GM18502 (cell line): ENCODE measurements around the gene LNX1.
A peak's percentile ranks its signal among the peaks of the same experiment; 100 is the strongest.

ENCODE experiments used
- ATAC-seq: cut with Tn5 transposase; IDR thresholded peaks from one replicate; pipeline ENCODE4 v1.9.1; 2021; ENCODE audit warnings: mild to moderate bottlenecking; ENCODE audit not compliant: unreplicated experiment, poor library complexity

LNX1 gene

DNA sequence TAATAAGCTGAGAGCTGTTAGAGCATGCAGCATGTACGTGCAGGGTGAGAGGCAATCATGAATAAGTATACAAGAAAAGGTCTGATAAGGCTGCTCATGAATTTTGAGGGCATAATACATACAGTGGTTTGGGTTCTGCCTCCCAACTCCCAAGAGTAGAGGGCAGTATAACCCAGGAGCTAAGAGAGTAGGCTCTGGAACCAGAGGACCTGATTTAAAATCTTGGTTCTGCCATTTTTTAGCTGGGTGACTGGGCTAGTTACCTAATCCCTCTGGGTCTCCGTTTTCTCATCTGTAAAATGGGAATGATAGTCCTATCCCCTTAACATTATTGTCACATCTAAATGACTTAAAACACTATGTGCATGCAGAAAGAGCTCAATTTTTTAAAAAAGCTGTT lies 85.3 kb downstream of the LNX1 start:
- no peak for ATAC-seq

DNA sequence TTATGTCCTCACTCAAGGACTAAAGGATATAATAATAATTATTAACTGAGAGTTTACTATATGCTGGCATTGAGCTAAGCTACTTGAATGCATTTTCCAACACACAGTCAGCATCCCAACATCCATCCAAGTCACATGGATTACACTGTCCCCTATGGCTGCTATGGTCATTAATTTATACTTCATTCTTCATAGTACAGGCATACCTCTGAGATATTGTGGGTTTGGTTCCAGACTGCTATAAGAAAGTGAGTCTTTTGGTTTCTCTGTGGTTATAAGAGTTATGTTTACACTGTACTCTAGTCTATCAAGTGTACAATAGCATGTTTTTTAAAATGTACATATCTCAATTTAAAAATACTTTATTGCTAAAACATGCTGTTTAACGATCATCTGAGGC lies 89.2 kb downstream of the LNX1 start:
- ATAC-seq: no peak

DNA sequence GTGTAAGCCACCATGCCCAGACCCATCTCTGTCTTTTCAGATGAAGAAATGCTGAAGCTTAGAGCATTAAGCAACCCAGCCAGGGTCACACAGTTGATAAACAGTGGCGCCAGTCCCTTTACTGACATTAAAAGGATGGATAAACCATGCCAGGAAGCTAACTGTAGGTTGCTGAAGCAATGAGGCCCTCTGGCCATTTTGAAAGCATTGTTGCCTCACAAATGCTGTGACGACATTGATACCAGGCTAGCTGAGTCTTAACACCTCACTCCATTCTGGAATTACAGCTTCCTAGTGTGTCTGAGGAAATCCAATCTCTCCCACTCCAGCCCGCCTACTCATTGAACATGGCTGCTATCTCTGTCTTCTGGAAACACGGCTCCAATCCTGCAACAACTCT lies 89.7 kb downstream of the LNX1 start:
- ATAC-seq: no peak

DNA sequence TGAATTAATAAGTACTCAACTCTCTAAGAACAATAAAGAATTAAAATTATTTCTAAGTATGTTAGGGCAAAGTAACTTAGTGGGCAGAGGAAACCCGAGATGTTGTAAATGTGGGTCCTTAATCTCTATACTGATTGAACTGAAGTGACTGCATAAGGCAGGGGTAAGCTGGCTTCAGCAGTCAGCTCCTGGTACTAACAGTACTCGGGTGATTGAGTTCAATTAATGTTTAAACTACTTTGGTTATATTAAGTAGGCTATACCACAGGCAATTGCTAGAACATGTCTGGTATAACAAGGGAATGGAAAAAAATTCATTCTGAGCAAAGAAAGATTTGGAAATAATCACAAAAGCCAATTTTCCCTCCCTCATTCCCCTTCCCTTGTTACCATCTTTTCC lies 90.7 kb downstream of the LNX1 start:
- ATAC-seq: no peak

DNA sequence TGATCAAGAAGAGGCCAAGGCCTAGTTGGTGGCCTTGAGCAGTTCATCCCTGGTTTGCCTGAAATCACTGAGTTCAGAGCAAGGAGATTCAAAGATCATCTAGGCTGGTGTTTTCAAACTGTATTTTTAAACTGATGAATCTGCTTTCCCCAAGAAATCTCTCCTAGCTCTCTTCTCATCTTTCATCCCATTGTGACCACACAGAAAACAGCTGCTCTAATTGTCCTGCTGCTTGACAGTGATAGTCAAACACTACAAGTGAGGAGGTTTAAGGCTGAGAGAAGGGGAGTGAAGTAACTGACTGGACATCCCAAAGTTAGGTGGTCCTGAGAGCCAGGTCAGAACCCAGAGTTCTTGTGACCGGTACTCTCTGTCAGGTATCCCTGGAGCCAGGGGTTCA lies 91.5 kb downstream of the LNX1 start:
- ATAC-seq: no peak

DNA sequence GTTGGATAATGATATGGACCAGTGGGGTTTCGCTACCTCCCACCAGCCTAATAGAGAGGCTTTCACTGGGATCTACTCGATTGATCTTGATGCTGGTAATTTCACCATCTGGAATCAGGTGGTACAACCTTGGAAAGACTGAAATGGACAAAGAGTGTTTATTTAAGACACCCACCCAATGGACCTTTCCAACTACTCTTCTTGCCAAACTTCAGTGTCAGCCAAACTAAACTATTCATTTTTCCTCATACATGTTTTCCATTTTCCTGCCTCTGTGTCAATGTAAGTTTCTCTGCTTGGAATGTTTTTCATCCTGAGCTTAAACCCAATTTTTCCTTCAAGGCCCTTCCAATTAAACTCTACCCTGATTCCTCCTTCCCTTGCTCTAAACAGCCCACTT lies 92.6 kb downstream of the LNX1 start:
- ATAC-seq: no peak

DNA sequence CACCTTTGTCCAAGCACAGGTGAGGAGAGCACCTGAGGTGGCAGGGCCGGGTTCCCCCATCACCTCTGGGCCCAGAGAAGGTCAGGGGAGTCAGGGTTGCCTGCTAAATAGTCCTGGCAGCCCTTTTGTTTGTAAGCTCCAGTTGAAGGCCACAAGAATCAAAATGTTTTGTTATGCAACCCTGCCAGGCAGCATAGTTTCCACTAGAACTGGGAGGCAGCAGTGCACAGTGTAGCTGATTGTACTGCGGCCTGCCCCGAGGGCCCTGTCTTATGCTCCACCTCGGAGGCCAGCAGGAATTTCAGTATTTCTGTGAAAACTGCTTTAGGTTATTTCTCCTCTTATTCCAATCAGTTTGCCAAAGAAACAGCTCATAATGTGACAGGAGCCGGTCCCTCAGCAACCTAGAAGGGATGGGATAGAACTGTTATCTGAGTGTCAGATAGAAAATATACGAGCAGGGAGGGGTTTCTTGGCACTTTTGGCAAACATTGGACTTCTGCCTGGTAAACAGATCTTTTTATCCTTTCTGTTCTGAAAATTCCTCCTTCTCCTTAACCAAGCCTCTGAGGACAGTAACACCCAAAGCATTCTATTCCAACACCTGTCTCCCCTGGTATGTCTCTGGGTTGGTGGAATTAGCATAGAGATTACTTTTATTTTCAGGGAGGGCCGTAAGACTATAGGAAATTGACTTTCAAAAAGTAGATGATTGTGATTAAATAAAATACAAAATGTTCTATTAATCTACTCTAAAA lies 93.6 kb downstream of the LNX1 start:
- no peak for ATAC-seq

DNA sequence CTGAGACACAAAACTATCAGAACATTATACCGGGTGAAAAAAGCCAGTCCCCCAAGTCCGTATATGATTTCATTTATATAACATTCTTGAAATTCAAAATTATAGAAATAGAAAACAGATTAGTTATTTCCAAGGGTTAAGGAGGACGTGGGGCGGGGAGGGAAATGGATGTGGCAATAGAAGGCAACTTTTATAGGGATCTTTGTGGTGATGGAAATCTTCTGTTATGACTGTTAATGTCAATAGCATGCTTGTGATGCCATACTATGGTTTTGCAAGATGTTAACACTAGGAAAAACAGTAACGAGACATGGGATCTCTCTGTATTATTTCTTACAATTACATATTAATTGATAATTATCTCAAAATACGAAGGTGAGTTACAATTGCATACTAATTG lies 96.4 kb downstream of the LNX1 start:
- no peak for ATAC-seq

DNA sequence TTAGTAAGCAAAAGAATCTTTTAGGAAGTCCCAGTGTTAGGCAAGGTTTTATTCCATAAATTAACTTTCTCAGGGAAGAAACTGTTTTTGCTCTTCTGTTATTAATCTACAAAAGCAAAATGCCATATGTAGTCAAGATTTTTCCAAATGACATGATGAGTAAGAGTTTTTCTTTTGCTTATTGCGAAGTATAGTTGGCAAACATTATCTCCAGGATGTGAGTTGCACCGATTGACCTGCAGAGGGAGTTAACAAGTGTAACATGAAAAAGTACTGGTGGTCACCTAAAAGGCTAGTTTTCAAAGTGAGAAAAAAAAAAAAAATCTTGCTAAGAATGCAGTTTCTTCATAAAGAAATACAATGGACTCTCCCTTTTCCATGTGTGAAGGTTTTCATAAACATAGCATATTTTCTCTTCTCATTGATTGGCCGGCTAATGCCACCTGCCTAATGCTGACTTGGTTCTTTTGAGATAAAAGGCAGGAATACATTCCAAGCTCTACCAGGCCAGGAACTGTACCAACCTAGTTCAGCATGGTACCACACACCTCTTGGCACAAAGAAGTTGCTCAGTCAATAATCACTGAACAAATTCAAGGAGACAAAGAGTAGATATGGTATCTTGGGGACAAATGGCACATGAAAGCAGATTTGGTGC lies 100.2 kb downstream of the LNX1 start:
- peak; percentile 48 for ATAC-seq

DNA sequence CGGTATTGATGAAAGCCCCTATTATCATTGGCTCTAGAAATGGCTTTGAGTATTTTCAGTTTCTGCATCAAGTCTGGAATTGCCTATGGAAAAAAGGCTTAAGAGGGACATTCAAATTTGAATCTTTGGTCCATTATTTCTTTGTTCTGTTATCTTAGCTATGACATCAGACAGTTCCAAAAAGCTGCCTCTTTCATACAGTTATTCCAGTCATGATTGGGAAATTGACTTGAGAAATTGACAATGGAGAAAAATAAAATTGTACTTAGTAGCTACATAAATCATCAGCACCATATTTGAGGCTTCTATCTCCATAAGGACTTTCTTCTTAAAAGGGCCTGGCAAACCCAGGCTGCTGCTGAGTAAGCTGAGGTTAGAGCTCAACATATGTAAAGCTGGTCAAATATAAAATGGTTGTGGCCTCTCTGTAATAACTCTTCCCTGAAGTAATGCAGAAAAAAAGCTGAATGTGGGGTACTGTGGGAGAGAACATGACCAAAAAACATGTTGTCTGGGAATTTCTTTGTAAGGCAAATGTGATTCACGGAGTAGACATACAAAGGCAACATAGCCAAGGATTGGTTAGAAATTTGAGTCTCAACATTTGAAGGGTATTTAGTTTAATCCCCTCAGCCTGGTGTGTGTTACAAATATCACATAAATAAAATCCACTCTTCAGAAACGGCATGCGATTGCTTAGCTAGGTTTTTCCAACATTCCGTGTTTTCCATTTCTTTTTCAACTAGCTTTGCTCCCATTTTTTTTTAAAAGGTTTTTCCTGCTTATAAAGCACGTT lies 100.9 kb downstream of the LNX1 start:
- no peak for ATAC-seq

DNA sequence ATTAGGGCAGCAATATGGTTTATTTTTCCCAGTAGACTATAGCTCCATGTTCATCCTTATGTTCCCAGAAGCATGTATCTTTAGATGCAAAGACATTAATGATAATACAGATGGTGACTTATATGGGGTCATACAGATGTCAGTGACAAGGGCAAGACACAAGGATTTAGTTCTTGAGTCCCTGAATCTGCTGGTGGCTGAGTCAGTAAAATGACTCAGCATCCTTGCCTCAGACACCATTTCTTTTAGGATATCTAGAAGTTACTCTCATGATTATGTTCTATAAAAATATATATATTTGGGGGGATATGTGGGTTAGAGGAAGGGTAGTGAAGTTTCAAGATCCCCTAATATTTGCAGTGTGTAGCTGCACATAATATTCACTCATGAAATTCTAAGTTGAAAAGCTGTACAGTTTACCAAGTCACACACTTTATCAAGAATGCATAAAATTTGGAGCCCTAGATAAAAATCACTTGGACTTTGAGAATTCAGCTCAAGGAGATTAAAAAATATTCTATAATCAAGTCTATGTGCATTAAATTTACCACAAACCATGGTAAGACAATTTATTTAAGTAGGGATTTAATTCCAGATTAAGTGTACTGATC lies 101.9 kb downstream of the LNX1 start:
- no peak for ATAC-seq

DNA sequence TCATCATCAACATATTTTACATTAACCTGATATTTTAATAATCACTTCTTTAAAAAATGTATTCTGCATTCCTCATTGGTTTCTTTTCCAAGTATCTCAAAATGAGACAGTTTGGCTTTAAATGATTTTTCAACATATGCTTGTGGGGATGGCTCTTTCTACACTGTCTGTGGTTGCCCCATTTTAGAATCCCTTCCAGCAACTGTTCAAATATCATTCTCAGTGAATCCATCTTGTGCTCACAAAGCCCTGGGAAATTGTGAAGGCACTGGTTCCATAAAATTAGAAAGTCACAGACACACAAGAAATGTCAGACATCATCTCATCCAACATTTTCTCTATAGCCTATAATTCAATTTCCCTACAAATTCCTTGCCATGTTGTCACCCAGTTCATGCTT lies 103.5 kb downstream of the LNX1 start:
- ATAC-seq: no peak

DNA sequence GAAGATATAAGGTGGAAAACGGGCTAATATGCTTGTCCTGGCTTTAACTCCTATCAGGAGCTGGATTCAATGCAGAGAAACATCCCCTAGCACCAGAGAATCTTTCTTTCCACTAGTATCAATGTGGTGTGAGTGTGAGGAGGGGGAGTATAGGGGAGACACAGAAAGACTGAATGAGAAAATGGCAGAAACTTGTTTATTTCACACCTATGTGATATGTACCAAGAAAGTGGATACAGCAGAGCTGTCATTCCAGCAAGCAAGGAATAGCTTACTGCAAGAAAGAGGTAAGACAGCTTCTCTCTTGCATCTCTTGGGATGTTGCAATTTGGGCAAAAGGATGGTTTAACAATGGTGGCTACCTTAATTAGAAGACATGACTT lies 105.6 kb downstream of the LNX1 start:
- ATAC-seq: no peak

DNA sequence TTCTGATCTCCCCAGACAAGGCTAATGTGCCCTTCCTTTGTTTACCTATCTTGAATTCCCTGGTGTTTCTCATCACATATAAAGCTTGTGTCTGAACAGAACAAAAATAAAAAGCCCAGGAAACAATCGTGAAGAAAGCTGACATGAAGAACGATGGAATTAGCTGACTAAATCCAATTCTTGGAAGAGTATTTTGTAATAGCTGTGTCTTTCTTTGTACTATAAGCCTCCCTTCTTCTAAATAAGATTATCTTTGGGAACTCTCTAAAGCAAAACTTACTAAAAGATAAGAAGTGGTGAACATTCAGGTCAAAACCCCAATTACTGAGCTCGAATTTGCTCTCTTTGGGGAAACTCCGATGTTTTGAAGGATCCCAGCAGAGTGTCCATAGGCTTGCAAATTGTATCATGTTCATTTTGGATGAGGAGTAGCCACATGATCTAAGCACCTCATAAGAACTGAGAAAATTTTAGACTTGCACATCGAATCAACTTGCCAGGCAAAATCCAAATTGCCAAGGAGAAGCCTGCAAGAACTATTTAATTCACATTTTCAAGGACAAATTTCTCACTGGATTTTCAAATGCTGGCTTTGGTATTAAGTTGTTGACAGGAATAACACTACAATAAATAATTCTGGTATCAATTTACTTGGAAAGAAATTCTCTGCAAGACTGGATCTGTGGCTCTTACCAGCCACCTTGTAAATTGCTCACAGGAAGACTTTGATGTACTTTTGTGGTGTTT lies 106.2 kb downstream of the LNX1 start:
- ATAC-seq: no peak

DNA sequence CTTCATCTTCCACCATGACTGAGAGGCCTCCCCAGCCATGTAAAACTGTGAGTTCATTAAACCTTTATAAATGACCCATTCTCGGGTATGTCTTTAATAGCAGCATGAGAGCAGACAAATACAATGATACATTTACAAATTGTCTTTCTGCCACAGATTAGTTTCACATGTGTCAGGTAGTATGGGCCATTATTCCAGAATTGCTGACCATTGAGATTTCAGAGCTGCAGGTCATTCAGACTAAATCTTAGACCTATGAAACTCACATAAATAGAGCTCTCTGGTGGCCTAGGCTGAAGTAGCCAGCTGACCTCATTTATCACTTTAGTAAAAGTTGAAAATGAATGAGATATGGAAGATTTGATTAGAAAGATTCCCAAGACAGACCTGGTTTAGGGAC lies 108.0 kb downstream of the LNX1 start:
- no peak for ATAC-seq

DNA sequence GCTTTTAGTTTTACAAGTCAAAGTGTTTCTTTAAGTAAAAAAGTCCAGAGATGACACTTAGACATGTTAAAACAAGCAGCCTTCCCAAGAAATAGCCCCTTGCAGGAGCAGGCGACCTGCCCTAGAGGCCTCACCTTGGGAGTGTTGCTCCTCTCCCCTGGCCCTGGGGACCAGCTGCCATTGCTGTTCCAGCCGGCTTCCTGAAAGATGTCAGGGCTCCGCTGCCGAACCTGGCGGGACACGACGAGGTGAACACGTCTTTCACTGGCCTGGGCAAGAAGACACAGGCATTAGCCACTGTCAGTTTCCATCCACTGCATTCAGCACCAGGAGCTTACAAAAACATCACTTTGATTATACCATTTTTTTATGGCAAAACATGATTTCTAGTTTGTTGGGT lies 109.7 kb downstream of the LNX1 start:
- ATAC-seq: no peak

DNA sequence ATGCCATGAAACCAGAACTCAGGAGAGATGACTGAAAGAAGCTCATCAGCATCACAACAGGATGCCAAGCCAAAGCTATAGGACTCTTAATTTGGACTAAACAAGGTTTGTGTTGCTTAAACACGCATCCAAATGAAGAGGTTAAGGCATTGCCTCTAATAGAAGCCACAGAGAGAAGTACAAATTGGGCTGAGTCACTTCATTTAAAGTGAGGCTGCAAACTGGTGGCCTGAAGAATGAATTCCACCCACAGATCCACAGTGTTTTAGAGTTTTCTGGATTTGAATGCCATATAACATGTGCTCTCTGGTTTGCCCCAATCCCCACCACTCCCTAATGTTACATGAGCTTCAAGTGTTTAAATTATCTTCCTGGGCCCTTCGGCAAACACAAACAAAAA lies 110.4 kb downstream of the LNX1 start:
- ATAC-seq: no peak

DNA sequence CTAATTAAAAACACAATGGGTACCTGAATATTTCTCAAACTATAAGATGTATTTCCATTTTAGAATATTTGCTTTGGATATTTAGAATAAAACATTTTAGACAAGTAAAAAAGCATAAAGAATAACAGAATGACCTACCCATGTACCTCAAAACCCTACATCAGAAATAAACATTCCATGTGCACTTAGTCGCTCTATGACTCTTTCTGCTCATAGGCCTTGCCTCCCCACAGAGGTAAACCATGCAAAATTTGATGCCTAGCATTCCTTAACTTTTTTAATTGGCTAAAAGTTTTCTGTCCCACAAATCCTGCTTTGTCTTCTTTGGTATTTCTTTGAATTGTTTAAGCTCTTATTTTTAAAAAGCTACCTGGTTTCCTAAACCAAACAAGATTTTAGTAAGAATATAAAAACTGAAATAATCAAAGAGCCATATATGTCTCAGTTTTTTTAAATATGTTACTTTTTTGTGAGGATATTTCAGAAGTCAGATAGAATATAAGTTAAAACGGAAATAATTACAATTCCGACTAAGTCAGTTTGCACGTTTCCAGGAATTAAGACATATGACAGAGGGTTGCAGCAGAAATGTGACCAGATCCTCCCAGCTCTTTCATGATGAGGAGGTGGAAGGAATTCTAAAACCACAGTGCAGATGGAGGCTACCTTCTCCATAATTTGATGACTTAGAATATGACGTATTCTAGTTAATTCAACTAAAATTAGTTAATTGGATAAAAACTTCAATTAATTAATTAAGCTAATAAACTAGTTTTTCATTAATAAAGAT lies 111.4 kb downstream of the LNX1 start:
- no peak for ATAC-seq

DNA sequence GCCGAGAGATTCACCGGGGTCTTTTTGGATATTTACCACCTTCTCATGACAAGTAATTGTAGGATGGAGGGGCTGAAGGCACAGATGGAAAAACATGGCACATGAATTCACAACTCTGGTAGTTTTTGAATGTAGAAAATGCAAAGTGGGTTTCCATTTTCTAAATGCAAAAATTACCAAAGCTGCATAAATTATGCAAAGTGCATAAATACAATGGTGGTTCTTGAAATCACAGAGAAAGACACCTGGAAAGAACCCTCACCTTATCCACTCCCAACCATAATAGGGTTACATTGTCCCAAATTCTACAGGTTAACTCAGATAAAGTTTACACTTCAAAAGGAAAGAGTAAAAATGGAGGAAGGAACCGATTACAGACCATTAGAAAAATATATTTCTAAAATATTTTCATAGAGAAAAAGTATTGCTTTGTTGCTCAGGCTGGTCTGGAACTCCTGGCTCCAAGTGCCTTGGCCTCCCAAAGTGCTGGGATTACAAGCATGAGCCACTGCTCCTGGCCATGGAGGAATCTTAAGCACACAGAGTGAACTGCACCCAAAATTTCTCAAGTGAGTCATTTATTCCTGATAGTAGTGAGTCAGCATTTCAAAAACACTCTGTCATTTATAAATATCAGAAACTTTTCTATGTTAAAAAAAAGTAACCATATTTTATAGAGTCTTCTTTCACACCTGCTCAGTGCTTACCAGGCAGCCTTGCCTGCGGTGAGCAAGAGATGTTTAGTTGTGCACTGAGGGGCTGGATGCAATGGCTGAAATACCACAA lies 112.4 kb downstream of the LNX1 start:
- no peak for ATAC-seq
